ENCODE measurements around the gene MAP1LC3B2. TPM values are rescaled to one million over a fixed set of nuclear protein-coding genes. Genes with fewer than 3 reads are reported as not detected.

Gene MAP1LC3B2
- total RNA-seq, 1 donor from 2014 or later, result 0.40 TPM

DNA sequence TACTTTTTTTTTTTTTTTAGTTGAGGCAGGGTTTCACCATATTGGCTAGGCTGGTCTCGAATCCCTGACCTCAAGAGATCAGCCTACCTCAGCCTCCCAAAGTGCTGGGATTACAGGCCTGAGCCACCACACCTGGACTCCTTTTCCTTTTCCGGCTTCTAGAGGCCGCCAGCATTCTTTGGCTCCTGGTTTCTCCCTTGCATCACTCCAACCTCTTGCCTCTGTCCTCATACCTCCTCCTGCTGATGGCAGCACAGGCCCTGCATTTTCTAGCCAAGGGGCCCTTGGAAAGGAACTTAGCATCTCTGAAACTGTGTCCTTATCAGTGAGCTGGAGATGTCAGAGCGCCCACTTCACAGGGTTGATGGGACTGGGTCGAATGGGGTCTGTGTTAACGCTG, 53.3 kb downstream of the MAP1LC3B2 start:
- DNase-seq (ENCODE audit: low read depth in 2 of 2), result no peak

DNA sequence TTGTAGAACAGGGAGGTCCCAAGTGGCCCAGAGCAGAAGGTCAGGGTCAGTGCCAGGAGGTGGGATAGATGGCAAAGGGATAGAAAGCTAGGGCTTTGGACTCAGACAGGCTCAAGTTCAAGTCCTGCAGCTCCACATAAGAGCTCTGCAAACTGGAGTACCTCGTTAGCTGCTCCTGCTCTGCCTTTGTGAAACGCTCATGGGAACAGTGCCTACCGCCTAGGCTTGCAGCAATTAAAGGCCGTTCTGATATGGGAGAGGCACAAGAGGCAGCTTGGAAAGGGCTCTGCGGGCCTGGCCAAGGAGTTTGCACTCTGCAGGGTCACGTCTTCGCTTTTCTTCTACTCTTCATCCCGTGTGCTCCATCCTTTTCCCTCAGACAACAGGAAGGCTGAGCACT, 54.1 kb downstream of the MAP1LC3B2 start:
- DNase-seq (ENCODE audit: low read depth in 2 of 2), result no peak

DNA sequence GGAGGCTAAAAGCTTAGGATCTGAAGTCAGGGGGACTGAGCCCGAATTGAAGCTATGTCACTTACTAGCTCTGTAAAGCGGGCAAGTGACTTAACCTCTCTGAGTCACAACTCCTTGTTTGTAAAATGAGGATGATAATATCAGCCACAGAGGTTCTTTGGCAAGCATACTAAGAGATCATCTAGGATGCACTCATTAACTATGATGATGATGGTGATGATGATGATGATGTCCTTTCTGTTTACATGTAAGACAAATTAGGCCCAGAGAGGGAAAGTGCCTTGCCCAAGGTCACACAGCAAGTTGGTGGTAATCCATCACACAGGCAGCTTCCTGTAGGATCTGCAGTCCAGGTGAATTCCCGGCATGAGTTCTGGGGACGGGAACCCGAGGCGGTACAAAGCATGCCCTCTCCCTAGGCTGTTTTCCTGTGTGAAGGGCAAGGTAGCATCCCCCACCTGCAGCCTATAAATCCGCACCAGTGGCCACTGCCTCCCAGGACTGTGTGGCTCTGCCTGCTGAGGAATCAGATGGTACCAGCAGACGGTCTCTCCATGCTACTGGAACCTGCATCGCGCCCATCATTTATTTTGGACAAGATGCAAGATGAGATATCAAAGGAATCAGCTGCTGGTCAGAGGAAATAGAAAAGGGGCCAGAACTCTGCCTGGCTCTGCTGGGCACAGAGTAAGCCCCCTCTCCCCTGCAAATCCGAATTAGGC, 55.2 kb downstream of the MAP1LC3B2 start:
- peak in 1 of 2 donors; percentile 14 for DNase-seq (ENCODE audit: low read depth in 2 of 2)

DNA sequence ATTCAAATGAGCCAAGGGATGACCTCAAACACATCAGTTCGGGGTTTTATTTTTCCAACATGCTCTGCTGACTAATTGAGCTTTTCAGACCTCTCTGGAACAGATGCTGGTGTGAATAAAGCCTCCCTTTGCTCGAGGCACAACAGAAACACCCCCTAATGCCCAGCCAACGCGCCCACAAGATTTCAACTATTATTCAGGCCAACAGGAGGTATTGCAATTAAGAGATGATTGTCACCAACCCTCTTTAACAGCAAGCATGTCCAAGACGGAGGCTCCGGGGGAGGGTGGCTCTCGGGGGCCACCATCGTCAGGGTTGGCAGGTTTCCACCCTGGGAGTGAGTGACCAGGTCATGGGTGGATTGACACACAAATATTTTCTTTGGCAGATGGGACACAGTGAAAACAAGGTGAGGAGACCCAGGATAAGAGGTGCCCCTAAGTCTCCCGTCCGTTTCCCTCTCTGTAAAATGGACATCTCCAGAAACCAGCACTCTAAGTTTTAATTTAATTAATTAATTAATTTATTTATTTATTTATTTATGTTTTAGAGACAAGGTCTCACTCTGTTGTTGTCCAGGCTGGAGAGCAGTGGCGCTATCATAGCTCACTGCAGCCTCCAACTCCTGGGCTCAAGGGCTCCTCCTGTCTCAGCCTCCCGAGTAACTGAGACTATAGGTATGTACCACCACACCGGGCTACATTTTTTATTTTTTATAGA, 56.1 kb downstream of the MAP1LC3B2 start:
- peak in 1 of 2 donors; percentile 64 for DNase-seq (ENCODE audit: low read depth in 2 of 2)

GRCh38 chr12:116616536-116617248, 57.5 kb downstream of the MAP1LC3B2 start:
- peak in 1 of 2 donors; percentile 95 for DNase-seq (ENCODE audit: low read depth in 2 of 2)

- DNase-seq (ENCODE audit: low read depth in 2 of 2), result no peak
These were observed 60.1 kb downstream of the MAP1LC3B2 start for GRCh38 chr12:116619246-116619645.

DNA sequence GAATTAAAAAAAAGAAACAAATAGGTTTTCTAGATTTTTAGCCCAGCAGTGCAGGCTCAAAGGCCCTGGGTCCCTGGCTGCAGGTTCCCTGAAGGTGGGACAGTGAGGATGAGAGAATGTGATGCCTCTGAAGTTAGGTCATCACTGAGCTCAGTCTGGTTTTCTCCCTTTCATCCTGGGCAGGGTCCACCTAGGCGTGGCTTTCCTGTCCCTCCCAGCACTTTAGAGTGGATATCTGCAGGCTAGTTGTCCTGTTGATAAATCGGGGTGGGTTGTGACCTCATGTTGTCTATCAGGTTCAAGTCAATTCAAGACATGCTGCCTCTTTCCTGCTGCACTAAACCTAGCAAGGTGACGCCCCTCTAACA, 60.9 kb downstream of the MAP1LC3B2 start:
- no peak for DNase-seq (ENCODE audit: low read depth in 2 of 2)

- DNase-seq (ENCODE audit: low read depth in 2 of 2), result no peak
These were observed 61.5 kb downstream of the MAP1LC3B2 start for GRCh38 chr12:116620492-116621191.

DNA sequence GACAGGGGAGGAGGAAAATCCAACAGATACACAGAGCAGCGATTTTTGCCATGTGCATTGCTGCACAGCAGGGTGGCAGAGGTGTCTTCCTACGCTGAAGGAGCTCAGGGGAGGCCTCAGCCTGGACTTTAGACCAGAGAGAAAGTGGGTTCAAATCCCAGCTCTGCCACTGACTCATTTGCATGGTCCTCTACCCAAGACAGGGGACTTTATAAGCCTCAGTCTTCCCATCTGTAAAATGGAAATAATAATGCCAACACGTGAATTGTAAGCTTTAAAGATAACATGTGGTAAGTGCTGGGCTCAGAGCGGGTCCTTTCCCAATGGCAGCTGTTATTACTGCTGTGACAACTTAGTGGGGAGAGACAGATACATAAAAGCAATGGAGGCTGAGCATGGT, 62.0 kb downstream of the MAP1LC3B2 start:
- no peak for DNase-seq (ENCODE audit: low read depth in 2 of 2)

DNA sequence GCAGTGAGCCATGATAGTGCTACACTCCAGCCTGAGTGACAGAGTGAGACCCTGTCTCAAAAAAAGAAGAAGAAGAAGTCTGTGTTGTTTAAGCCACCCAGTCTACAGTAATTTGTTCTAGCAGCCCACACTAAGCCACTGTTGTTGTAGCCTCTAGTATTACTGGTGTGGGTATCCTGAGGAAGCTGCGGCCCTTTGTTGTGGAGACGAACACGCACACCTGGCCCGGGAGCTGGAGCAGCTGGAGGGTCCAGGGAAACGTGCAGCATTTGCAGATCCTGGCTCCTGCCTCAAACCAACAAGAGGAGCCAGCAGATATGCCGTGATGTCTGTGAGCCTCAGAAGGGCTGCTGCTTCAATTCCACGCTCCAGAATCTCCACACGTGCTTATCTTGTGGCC, 65.3 kb downstream of the MAP1LC3B2 start:
- no peak for DNase-seq (ENCODE audit: low read depth in 2 of 2)

DNA sequence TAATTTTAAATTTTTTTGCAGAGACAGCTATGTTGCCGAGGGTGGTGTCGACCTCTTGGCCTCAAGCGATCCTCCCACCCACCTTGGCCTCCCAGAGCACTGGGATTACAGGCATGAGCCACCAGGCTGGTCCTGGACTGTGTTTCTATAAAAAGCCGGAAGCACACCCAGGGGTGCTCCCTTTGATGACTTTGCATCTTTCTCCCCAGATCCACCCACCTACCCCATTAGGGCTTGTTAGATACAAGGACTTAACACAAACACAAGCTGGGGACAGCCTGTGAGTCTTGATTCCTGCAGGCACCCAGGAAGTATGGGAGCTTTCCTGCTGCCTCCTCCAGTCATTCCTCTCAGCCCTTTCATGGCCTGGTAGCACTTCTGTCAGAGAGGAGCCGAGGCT, 67.0 kb downstream of the MAP1LC3B2 start:
- DNase-seq (ENCODE audit: low read depth in 2 of 2), result no peak

Other genes with a start within 250 kb of the MAP1LC3B2 start
- 17.9 and 24.4 TPM in 2 replicates for gene SPRING1, start 178.7 kb downstream of the MAP1LC3B2 start, total RNA-seq
- gene RNFT2, start 178.9 kb downstream of the MAP1LC3B2 start, total RNA-seq, result 0.60 and 1.5 TPM in 2 replicates

Measured in lung microvascular endothelial cell (primary cell).